HEK293T (cell line): ENCODE measurements around the gene ERO1B.

Experiments
- BHLHE40 ChIP-seq: fragments of 450-650 bp; IDR thresholded peaks from 2 replicates; pipeline ENCODE4 v1.6.1; 2016; ENCODE audit warnings: mild to moderate bottlenecking, moderate library complexity, borderline replicate concordance
- CTBP1 ChIP-seq: fragments of 450-650 bp; IDR thresholded peaks from 2 replicates; pipeline ENCODE4 v1.6.1; 2016; ENCODE audit warnings: borderline replicate concordance
- ELF4 ChIP-seq: fragments of 450-650 bp; IDR thresholded peaks from 2 replicates; pipeline ENCODE4 v1.6.1; 2017; ENCODE audit warnings: antibody characterized with exemption
- FOXA1 ChIP-seq: fragments of 450-650 bp; IDR thresholded peaks from 2 replicates; pipeline ENCODE4 v1.6.1; 2016; ENCODE audit warnings: mild to moderate bottlenecking
- FOXK2 ChIP-seq: fragments of 450-650 bp; IDR thresholded peaks from 2 replicates; pipeline ENCODE4 v1.6.1; 2016; ENCODE audit warnings: mild to moderate bottlenecking
- FOXM1 ChIP-seq: fragments of 450-650 bp; IDR thresholded peaks from 2 replicates; pipeline ENCODE4 v1.6.1; 2017; ENCODE audit warnings: mild to moderate bottlenecking, borderline replicate concordance
- HDGF ChIP-seq: fragments of 450-650 bp; IDR thresholded peaks from 2 replicates; pipeline ENCODE4 v1.6.1; 2017; ENCODE audit warnings: antibody characterized with exemption, borderline replicate concordance
- L3MBTL2 ChIP-seq: fragments of 450-650 bp; conservative IDR thresholded peaks from 2 replicates; pipeline ENCODE4 v1.6.1; 2016; ENCODE audit warnings: mild to moderate bottlenecking
- LEF1 ChIP-seq: fragments of 450-650 bp; IDR thresholded peaks from 2 replicates; pipeline ENCODE4 v1.6.1; 2017; ENCODE audit warnings: mild to moderate bottlenecking, borderline replicate concordance
- PKNOX1 ChIP-seq: fragments of 450-650 bp; IDR thresholded peaks from 2 replicates; pipeline ENCODE4 v1.6.1; 2016
- SP1 ChIP-seq: fragments of 450-650 bp; IDR thresholded peaks from 2 replicates; pipeline ENCODE4 v1.6.1; 2017
- SUZ12 ChIP-seq: fragments of 450-650 bp; IDR thresholded peaks from 2 replicates; pipeline ENCODE4 v1.6.1; 2016; ENCODE audit warnings: mild to moderate bottlenecking
- TARDBP ChIP-seq: fragments of 450-650 bp; IDR thresholded peaks from 2 replicates; pipeline ENCODE4 v1.6.1; 2016
- ZNF384 ChIP-seq: fragments of 450-650 bp; IDR thresholded peaks from 2 replicates; pipeline ENCODE4 v1.6.1; 2016

- no peak for TF ChIP-seq FOXK2
- TF ChIP-seq CTBP1: no peak
- no peak for TF ChIP-seq SUZ12
- TF ChIP-seq ELF4: no peak
- no peak for TF ChIP-seq SP1
- TF ChIP-seq TARDBP: no peak
- no peak for TF ChIP-seq FOXA1
- no peak for TF ChIP-seq BHLHE40
- no peak for TF ChIP-seq FOXM1
- no peak for TF ChIP-seq L3MBTL2
- TF ChIP-seq LEF1: no peak
- no peak for TF ChIP-seq ZNF384
- no peak for TF ChIP-seq PKNOX1
- TF ChIP-seq HDGF: no peak
These were observed 33.3 kb upstream of the ERO1B start for GRCh38 chr1:236315092-236315491.
